NCI-H2227 (cell line): ENCODE measurements around the gene SLC25A10.
A peak's percentile ranks its signal among the peaks of the same experiment; 100 is the strongest.

Experiments
- DNase-seq: peaks from one replicate; lab custom pipeline; 2025; ENCODE audit not compliant: unreplicated experiment; lab: John Stamatoyannopoulos, UW

The SLC25A10 gene

GRCh38 chr17:81705518-81706231, 6.4 kb upstream of the SLC25A10 start:
- no peak for DNase-seq

GRCh38 chr17:81706232-81706611, 5.9 kb upstream of the SLC25A10 start:
- no peak for DNase-seq

GRCh38 chr17:81706757-81707624, 5.1 kb upstream of the SLC25A10 start:
- no peak for DNase-seq

GRCh38 chr17:81707725-81708646, 4.1 kb upstream of the SLC25A10 start:
- no peak for DNase-seq

GRCh38 chr17:81708739-81709185, 3.3 kb upstream of the SLC25A10 start:
- DNase-seq: no peak

- peak; percentile 24 for DNase-seq
Observed at GRCh38 chr17:81710514-81711308, 1.4 kb upstream of the SLC25A10 start.

GRCh38 chr17:81712468-81713003, 452 bp downstream of the SLC25A10 start:
- DNase-seq: peak; percentile 59

GRCh38 chr17:81713004-81713555, 996 bp downstream of the SLC25A10 start:
- no peak for DNase-seq

- DNase-seq: peak; percentile 60
Observed at GRCh38 chr17:81713556-81714411, 1.7 kb downstream of the SLC25A10 start.

- no peak for DNase-seq
Observed at GRCh38 chr17:81714412-81715106, 2.5 kb downstream of the SLC25A10 start.

- DNase-seq: no peak
Observed at GRCh38 chr17:81715107-81715871, 3.2 kb downstream of the SLC25A10 start.

GRCh38 chr17:81715872-81716673, 4.0 kb downstream of the SLC25A10 start:
- DNase-seq: no peak

GRCh38 chr17:81716674-81716996, 4.6 kb downstream of the SLC25A10 start:
- DNase-seq: no peak

- DNase-seq: no peak
Observed at GRCh38 chr17:81717049-81717765, 5.1 kb downstream of the SLC25A10 start.

- DNase-seq: no peak
Observed at GRCh38 chr17:81717766-81718089, 5.6 kb downstream of the SLC25A10 start.
